Measurements from ENCODE around the gene ARF4.

DNA sequence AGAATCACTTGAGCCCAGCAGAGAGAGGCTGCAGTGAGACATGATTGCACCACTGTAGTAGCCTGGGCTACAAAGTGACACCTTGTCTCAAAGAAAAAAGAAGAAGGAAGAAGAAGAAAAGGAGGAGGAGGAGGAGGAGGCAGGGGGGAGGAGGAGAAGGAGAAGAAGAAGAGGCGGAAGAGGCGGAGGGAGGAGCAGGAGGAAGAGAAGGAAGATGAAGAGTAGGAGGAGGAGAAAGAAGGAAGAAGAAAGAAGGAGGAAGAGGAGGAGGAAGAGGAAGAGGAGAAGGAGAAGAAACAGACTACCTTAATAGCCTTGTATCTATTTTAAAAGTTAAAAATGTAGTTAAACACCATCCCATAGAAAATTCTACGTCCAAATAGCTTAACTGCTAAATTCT is 19.1 kb upstream of the ARF4 start:
- TF ChIP-seq, protein P1, sequence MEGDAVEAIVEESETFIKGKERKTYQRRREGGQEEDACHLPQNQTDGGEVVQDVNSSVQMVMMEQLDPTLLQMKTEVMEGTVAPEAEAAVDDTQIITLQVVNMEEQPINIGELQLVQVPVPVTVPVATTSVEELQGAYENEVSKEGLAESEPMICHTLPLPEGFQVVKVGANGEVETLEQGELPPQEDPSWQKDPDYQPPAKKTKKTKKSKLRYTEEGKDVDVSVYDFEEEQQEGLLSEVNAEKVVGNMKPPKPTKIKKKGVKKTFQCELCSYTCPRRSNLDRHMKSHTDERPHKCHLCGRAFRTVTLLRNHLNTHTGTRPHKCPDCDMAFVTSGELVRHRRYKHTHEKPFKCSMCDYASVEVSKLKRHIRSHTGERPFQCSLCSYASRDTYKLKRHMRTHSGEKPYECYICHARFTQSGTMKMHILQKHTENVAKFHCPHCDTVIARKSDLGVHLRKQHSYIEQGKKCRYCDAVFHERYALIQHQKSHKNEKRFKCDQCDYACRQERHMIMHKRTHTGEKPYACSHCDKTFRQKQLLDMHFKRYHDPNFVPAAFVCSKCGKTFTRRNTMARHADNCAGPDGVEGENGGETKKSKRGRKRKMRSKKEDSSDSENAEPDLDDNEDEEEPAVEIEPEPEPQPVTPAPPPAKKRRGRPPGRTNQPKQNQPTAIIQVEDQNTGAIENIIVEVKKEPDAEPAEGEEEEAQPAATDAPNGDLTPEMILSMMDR (conservative IDR thresholded peaks at IDR 0.05 in 1 of 2, IDR thresholded peaks at IDR 0.05 in 1 of 2; ENCODE audit: extremely low read depth in 1 of 2, insufficient read depth in 1 of 2, low read depth in 1 of 2, low read length in 2 of 2), result no peak
- TF ChIP-seq EZH2 (IDR thresholded peaks at IDR 0.05; ENCODE audit: borderline replicate concordance, low read length), result no peak
